ENCODE measurements around the gene PPL. TPM values are rescaled to one million over a fixed set of nuclear protein-coding genes. Genes with fewer than 3 reads are reported as not detected.
"Not testable (repeated sequence)": the region's sequence is repeated elsewhere in the genome, so short reads cannot be mapped to it uniquely, and the experiment has no call there.

Gene PPL
- total RNA-seq, 1 donor from 2014 or later: not detected

GRCh38 chr16:4904942-4905615 is 31.9 kb downstream of the PPL start:
- H3K27ac Mint-ChIP-seq: no peak overlapping the region
- no peaks in the 10 kb centered on the region for H3K9me3 Mint-ChIP-seq
- DNase-seq (ENCODE audit: low spot score): no peak
- no peak overlapping the region for H3K4me3 Mint-ChIP-seq
- H3K27me3 Mint-ChIP-seq (ENCODE audit: insufficient read depth): peaks cover 17% of the 10 kb centered on the region
- intact Hi-C loops (cut with micrococcal nuclease): no loop called here
- no peaks in the 10 kb centered on the region for H3K36me3 Mint-ChIP-seq (ENCODE audit: low read depth)
- no peaks in the 10 kb centered on the region for H3K4me1 Mint-ChIP-seq (ENCODE audit: low read depth)

- Mint-ChIP-seq H3K36me3 (ENCODE audit: low read depth) (no peaks in the 10 kb centered on the region), H3K27ac (no peak overlapping the region), H3K9me3 (no peaks in the 10 kb centered on the region), H3K27me3 (ENCODE audit: insufficient read depth) (peaks cover 15% of the 10 kb centered on the region), H3K4me1 (ENCODE audit: low read depth) (no peaks in the 10 kb centered on the region), H3K4me3 (no peak overlapping the region)
- DNase-seq (ENCODE audit: low spot score): no peak
- intact Hi-C loops (cut with micrococcal nuclease): no loop called here
Observed at GRCh38 chr16:4904108-4904941, 32.6 kb downstream of the PPL start.

DNA sequence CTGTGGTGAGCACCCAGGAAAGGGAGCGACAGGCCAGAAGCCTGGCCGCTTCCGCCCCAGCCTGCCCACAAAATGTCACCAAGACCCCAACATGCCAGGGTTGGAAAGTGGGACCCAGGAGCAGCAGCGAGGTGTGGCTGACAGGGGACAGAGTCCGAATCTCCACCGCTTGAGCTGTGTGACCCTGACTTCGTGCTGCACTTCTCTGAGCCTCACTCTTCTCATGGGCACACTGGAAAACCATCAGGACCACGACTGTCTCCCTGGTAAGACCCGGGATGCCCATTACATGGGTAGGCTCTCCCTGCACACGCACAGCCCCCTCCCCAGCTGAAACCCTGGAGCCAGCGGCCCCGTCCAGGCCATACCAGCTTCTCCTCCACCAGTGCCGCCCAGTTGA is 34.9 kb downstream of the PPL start:
- Mint-ChIP-seq H3K4me1 (ENCODE audit: low read depth) (no peaks in the 10 kb centered on the region), H3K9me3 (no peaks in the 10 kb centered on the region), H3K27me3 (ENCODE audit: insufficient read depth) (peaks cover 13% of the 10 kb centered on the region), H3K27ac (no peak overlapping the region), H3K36me3 (ENCODE audit: low read depth) (no peaks in the 10 kb centered on the region), H3K4me3 (no peak overlapping the region)
- DNase-seq (ENCODE audit: low spot score): no peak
- intact Hi-C loops (cut with micrococcal nuclease): no loop called here

GRCh38 chr16:4900750-4901149 is 36.2 kb downstream of the PPL start:
- H3K4me3 Mint-ChIP-seq: no peak overlapping the region

GRCh38 chr16:4900036-4900435 is 36.9 kb downstream of the PPL start:
- peaks cover 1% of the 10 kb centered on the region for H3K27me3 Mint-ChIP-seq (ENCODE audit: insufficient read depth)
- DNase-seq (ENCODE audit: low spot score): no peak
- H3K4me1 Mint-ChIP-seq (ENCODE audit: low read depth): no peaks in the 10 kb centered on the region
- no peaks in the 10 kb centered on the region for H3K9me3 Mint-ChIP-seq
- H3K4me3 Mint-ChIP-seq: no peak overlapping the region
- no peak overlapping the region for H3K27ac Mint-ChIP-seq
- H3K36me3 Mint-ChIP-seq (ENCODE audit: low read depth): no peaks in the 10 kb centered on the region
- intact Hi-C loops (cut with micrococcal nuclease): no loop called here

More at GRCh38 chr16:4900750-4901149, 36.2 kb downstream of the PPL start:
- DNase-seq (ENCODE audit: low spot score): no peak
- Mint-ChIP-seq H3K27me3 (ENCODE audit: insufficient read depth) (peaks cover 8% of the 10 kb centered on the region), H3K9me3 (no peaks in the 10 kb centered on the region), H3K27ac (no peak overlapping the region), H3K36me3 (ENCODE audit: low read depth) (no peaks in the 10 kb centered on the region), H3K4me1 (ENCODE audit: low read depth) (no peaks in the 10 kb centered on the region)
- intact Hi-C loops (cut with micrococcal nuclease): no loop called here

- no peaks in the 10 kb centered on the region for H3K9me3 Mint-ChIP-seq
- no peak for DNase-seq (ENCODE audit: low spot score)
- peaks cover 1% of the 10 kb centered on the region for H3K27me3 Mint-ChIP-seq (ENCODE audit: insufficient read depth)
- H3K27ac Mint-ChIP-seq: no peak overlapping the region
- H3K4me3 Mint-ChIP-seq: no peak overlapping the region
- H3K36me3 Mint-ChIP-seq (ENCODE audit: low read depth): no peaks in the 10 kb centered on the region
- no peaks in the 10 kb centered on the region for H3K4me1 Mint-ChIP-seq (ENCODE audit: low read depth)
- intact Hi-C loops (cut with micrococcal nuclease): no loop called here
Observed at GRCh38 chr16:4899474-4899846, 37.5 kb downstream of the PPL start.

GRCh38 chr16:4898811-4899473 is 38.0 kb downstream of the PPL start:
- intact Hi-C loops (cut with micrococcal nuclease): no loop called here
- no peak overlapping the region for H3K27ac Mint-ChIP-seq
- DNase-seq (ENCODE audit: low spot score): no peak
- peaks cover 1% of the 10 kb centered on the region for H3K27me3 Mint-ChIP-seq (ENCODE audit: insufficient read depth)
- H3K9me3 Mint-ChIP-seq: no peaks in the 10 kb centered on the region
- no peaks in the 10 kb centered on the region for H3K36me3 Mint-ChIP-seq (ENCODE audit: low read depth)
- H3K4me1 Mint-ChIP-seq (ENCODE audit: low read depth): no peaks in the 10 kb centered on the region
- no peak overlapping the region for H3K4me3 Mint-ChIP-seq

GRCh38 chr16:4897328-4897727 is 39.6 kb downstream of the PPL start:
- no peaks in the 10 kb centered on the region for H3K9me3 Mint-ChIP-seq
- H3K36me3 Mint-ChIP-seq (ENCODE audit: low read depth): no peaks in the 10 kb centered on the region
- no peak overlapping the region for H3K4me3 Mint-ChIP-seq
- DNase-seq (ENCODE audit: low spot score): no peak
- intact Hi-C loops (cut with micrococcal nuclease): no loop called here
- no peaks in the 10 kb centered on the region for H3K4me1 Mint-ChIP-seq (ENCODE audit: low read depth)
- H3K27me3 Mint-ChIP-seq (ENCODE audit: insufficient read depth): no peaks in the 10 kb centered on the region
- no peak overlapping the region for H3K27ac Mint-ChIP-seq

DNA sequence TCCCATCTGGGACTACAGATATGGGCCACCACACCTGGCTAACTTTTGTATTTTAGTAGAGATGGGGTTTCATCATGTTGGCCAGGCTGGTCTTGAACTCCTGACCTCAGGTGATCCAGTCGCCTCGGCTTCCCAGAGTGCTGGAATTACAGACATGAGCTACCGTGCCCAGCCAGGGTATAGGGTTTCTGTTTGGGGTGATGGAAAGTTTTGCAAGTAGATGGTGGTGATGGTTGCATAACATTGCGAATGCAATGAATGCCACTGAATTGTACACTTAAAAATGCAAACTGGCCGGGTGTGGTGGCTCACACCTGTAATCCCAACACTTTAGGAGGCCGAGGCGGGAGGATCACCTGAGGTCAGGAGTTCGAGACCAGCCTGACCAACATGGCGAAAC is 40.2 kb downstream of the PPL start:
- H3K27ac Mint-ChIP-seq; H3K4me3 Mint-ChIP-seq; intact Hi-C loops (cut with micrococcal nuclease); H3K9me3 Mint-ChIP-seq; DNase-seq (ENCODE audit: low spot score); H3K4me1 Mint-ChIP-seq (ENCODE audit: low read depth); H3K27me3 Mint-ChIP-seq (ENCODE audit: insufficient read depth); H3K36me3 Mint-ChIP-seq (ENCODE audit: low read depth): not testable (repeated sequence)

- H3K36me3 Mint-ChIP-seq (ENCODE audit: low read depth): no peaks in the 10 kb centered on the region
- intact Hi-C loops (cut with micrococcal nuclease): no loop called here
- no peak for DNase-seq (ENCODE audit: low spot score)
- no peaks in the 10 kb centered on the region for H3K27me3 Mint-ChIP-seq (ENCODE audit: insufficient read depth)
- no peak overlapping the region for H3K4me3 Mint-ChIP-seq
- H3K9me3 Mint-ChIP-seq: no peaks in the 10 kb centered on the region
- H3K4me1 Mint-ChIP-seq (ENCODE audit: low read depth): no peaks in the 10 kb centered on the region
- H3K27ac Mint-ChIP-seq: no peak overlapping the region
Observed at GRCh38 chr16:4895366-4895765, 41.6 kb downstream of the PPL start.

- intact Hi-C loops (cut with micrococcal nuclease): no loop called here
- Mint-ChIP-seq H3K27me3 (ENCODE audit: insufficient read depth) (no peaks in the 10 kb centered on the region), H3K4me3 (no peak overlapping the region), H3K4me1 (ENCODE audit: low read depth) (no peaks in the 10 kb centered on the region), H3K36me3 (ENCODE audit: low read depth) (no peaks in the 10 kb centered on the region), H3K27ac (no peak overlapping the region), H3K9me3 (no peaks in the 10 kb centered on the region)
- no peak for DNase-seq (ENCODE audit: low spot score)
Observed at GRCh38 chr16:4894276-4895150, 42.4 kb downstream of the PPL start.

DNA sequence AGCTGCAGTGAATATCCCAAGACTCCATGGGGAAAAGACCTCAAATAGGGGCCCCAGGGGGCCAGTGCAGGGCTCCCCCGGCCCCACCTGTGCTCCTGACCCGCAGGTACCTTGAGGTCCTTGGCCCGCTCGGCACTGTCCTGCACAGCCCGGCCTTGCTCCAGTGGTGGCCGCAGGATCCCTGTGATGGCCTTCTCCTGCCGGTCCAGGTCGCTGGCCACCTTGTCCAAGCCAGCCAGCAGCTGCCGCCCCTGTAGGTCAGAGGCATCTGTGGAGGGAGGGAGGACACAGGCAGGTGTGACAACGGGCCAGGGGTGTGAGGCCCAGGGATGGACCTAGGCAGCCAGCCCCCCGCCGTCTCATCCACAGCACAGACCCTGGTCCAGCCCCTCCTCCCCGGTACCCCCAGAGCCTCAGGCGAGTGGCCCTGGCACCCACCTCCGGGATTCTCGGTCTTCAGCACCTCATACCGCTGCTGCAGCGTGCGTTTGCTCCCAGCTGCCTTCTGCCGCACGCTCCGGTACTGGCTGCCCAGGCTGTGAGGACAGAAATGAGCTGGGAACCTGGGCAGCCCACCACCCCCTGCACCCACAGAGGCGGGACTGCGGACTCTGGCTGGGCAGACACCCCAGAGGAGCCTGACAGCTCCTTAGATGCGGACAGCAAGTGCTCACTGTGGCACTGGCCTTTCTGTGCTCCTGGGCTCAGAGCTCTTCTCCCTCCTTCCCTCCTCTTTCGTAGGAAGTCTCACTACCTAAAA is 43.7 kb downstream of the PPL start:
- Mint-ChIP-seq H3K27me3 (ENCODE audit: insufficient read depth) (no peaks in the 10 kb centered on the region), H3K4me3 (no peak overlapping the region), H3K27ac (no peak overlapping the region), H3K9me3 (no peaks in the 10 kb centered on the region), H3K4me1 (ENCODE audit: low read depth) (no peaks in the 10 kb centered on the region), H3K36me3 (ENCODE audit: low read depth) (no peaks in the 10 kb centered on the region)
- intact Hi-C loops (cut with micrococcal nuclease): no loop called here
- DNase-seq (ENCODE audit: low spot score): no peak
